K562 (cell line): ENCODE results near the gene GPR15. TPM values are rescaled to one million over a fixed set of nuclear protein-coding genes. Genes with fewer than 3 reads are reported as not detected.
"Not testable (repeated sequence)": the region's sequence is repeated elsewhere in the genome, so short reads cannot be mapped to it uniquely, and the experiment has no call there.

Experiments used
- ATAC-seq: fragments of 200-7000 bp; cut with Tn5 transposase; 3 replicates; pipeline ENCODE4 v1.9.1; 2020; ENCODE audit warnings: moderate library complexity
- BruUV-seq: library from RNA; stranded (reverse); fragments of 400-500 nt; replicated peaks from 2 replicates; lab custom pipeline; 2021; lab: Mats Ljungman, UMichigan
- CTCF ChIA-PET: fragments of 300-600 bp; formaldehyde crosslinking; extraction: SDS; loops from one replicate; lab custom pipeline; 2021; ENCODE audit warnings: low intra/inter-chr PET ratio; lab: Yijun Ruan, JAX
- POLR2A ChIA-PET: fragments of 300-600, 350-650 bp; sonication (Branson Sonifier 250); formaldehyde crosslinking; extraction: SDS; loops from one replicate; lab custom pipeline; 2021; ENCODE audit warnings: antibody characterized with exemption, inconsistent platforms; lab: Yijun Ruan, JAX
- DNase-seq, 4 experiments: peaks; one replicate each; pipeline versions ENCODE4 v3.0.0 to v3.0.0-alpha.2; 2011 to 2018; ENCODE audit warnings: low spot score in 3 of 4, mixed read lengths in 3 of 4; ENCODE audit errors: extremely low read depth in 1 of 4
- FAIRE-seq: peaks from 2 replicates; lab custom pipeline; 2011; peaks lifted over from hg19 to GRCh38; lab: Jason Lieb, UNC
- H2AFZ ChIP-seq: 2 replicates; pipeline ENCODE4 v1.6.0; 2011; ENCODE audit warnings: low read depth, low read length, control low read depth, inconsistent platforms
- H3K27ac ChIP-seq: fragments of 200-600 bp; 3 replicates; pipeline ENCODE4 v1.8.0; 2011; ENCODE audit warnings: low read depth, mild to moderate bottlenecking, control low read depth, inconsistent platforms, low read length, moderate library complexity, mixed read lengths; ENCODE audit errors: extremely low read depth
- H3K27me3 ChIP-seq, 2 experiments: fragments of 300-600 bp in 1 of 2; 2 replicates in 1 of 2; 3 replicates in 1 of 2; pipeline versions ENCODE4 v1.6.0 to v1.8.0; 2011; ENCODE audit warnings: inconsistent platforms in 2 of 2, low read length in 2 of 2, mild to moderate bottlenecking in 1 of 2, mixed read lengths in 1 of 2, moderate library complexity in 1 of 2; ENCODE audit not compliant: control insufficient read depth in 2 of 2, insufficient read depth in 2 of 2
- H3K36me3 ChIP-seq: fragments of 300-600 bp; 3 replicates; pipeline ENCODE4 v1.8.0; 2011; ENCODE audit warnings: mild to moderate bottlenecking, low read length, inconsistent platforms; ENCODE audit not compliant: control insufficient read depth, insufficient read depth
- H3K4me1 ChIP-seq, 2 experiments: fragments of 200-600 bp in 1 of 2; replicated peaks in 1 of 2; 2 replicates in 1 of 2; 3 replicates in 1 of 2; pipeline versions ENCODE4 v1.5.1 to v1.8.0; 2011; ENCODE audit warnings: inconsistent platforms in 2 of 2, low read length in 2 of 2, mild to moderate bottlenecking in 1 of 2, mixed read lengths in 1 of 2, moderate library complexity in 1 of 2; ENCODE audit not compliant: control insufficient read depth in 2 of 2, insufficient read depth in 2 of 2
- H3K4me2 ChIP-seq: 2 replicates; pipeline ENCODE4 v1.6.1; 2011; ENCODE audit warnings: low read length, control low read depth, inconsistent platforms, mixed read lengths; ENCODE audit not compliant: insufficient read depth
- H3K4me3 ChIP-seq: fragments of 200-600 bp; sonication (generic), shearing (Covaris generic); 2 replicates; pipeline ENCODE4 v1.5.1; 2016; ENCODE audit warnings: control low read depth, inconsistent platforms
- H3K79me2 ChIP-seq: fragments of 200-600 bp; 3 replicates; pipeline ENCODE4 v1.8.0; 2011; ENCODE audit warnings: low read length, inconsistent platforms; ENCODE audit not compliant: control insufficient read depth, insufficient read depth
- H3K9ac ChIP-seq, 2 experiments: 2 replicates each; pipeline versions ENCODE4 v1.6.0 to v1.6.1; 2011; ENCODE audit warnings: low read depth in 2 of 2, low read length in 2 of 2, control low read depth in 1 of 2, inconsistent platforms in 1 of 2, mild to moderate bottlenecking in 1 of 2, mixed read lengths in 1 of 2; ENCODE audit not compliant: insufficient read depth in 1 of 2
- H3K9me1 ChIP-seq: one replicate; pipeline ENCODE4 v1.6.0; 2011; ENCODE audit warnings: inconsistent platforms, mild to moderate bottlenecking, low read length, moderate library complexity; ENCODE audit not compliant: control insufficient read depth, insufficient read depth
- H3K9me3 ChIP-seq: replicated peaks from 2 replicates; pipeline ENCODE4 v1.5.1; 2011; ENCODE audit warnings: low read depth, low read length, inconsistent platforms; ENCODE audit not compliant: control insufficient read depth, insufficient read depth
- H4K20me1 ChIP-seq: replicated peaks from 2 replicates; pipeline ENCODE4 v1.6.1; 2011; ENCODE audit warnings: low read length, inconsistent platforms, mixed read lengths; ENCODE audit not compliant: control insufficient read depth, insufficient read depth
- BCOR ChIP-seq: fragments of 450-650 bp; IDR thresholded peaks from 2 replicates; pipeline ENCODE4 v1.6.1; 2016
- ELK1 ChIP-seq: sonication (generic); formaldehyde crosslinking; IDR thresholded peaks from 2 replicates; pipeline ENCODE4 v1.8.1; 2022; ENCODE audit warnings: missing genetic modification reagents
- RBM25 ChIP-seq: fragments of 200-400 bp; formaldehyde crosslinking; IDR thresholded peaks from 2 replicates; pipeline ENCODE4 v1.6.1; 2018; ENCODE audit warnings: low read length, low read depth, moderate library complexity; ENCODE audit not compliant: severe bottlenecking
- SMAD1 ChIP-seq: fragments of 150-350 bp; IDR thresholded peaks from 2 replicates; pipeline ENCODE4 v1.6.1; 2014; ENCODE audit warnings: low read length, low read depth; ENCODE audit not compliant: partially characterized antibody
- ZNF146 ChIP-seq: IDR thresholded peaks from one replicate; pipeline ENCODE4 v1.6.1; 2018; ENCODE audit warnings: missing compliant biosample characterization; ENCODE audit not compliant: unreplicated experiment
- WGBS: fragments of 100-300 bp; shearing (Covaris generic); methylation state at CpG from one replicate; pipeline ENCODE4 v1.1.6; 2016; ENCODE audit warnings: low coverage, mixed read lengths; ENCODE audit not compliant: insufficient coverage; ENCODE audit errors: missing lambda C conversion rate; 5-methylcytosine and 5-hydroxymethylcytosine counted together
- in situ Hi-C: fragments of 300-500 bp; cut with MboI; formaldehyde crosslinking; loops from 4 replicates; pipeline ENCODE4 v1.15.0; 2018; ENCODE audit warnings: inconsistent platforms, mixed read lengths
- intact Hi-C: fragments of 100-400 bp; cut with micrococcal nuclease; formaldehyde crosslinking; loops from 2 replicates; pipeline ENCODE4 v1.14.2; 2022
- polyA plus RNA-seq, 8 experiments: library from polyadenylated mRNA; depleted of rRNA in 4 of 8; stranded (reverse) in 5 of 8; unstranded in 3 of 8; fragments of >200 nt; fragmentation: Nextera tagmentation in 2 of 8; fragmentation: Illumina TruSeq in 1 of 8; extraction: Ambion mirVana in 2 of 8; extraction: Trizol in 1 of 8; gene quantifications; 2 replicates each; pipeline versions ENCODE4 v1.2.1 to v1.2.3, GENCODE V29; 2011 to 2014; ENCODE audit warnings: inconsistent platforms in 1 of 8, missing spikeins in 1 of 8
- total RNA-seq, 7 experiments: library from RNA; depleted of rRNA in 6 of 7; stranded (reverse); fragments of >200 nt in 6 of 7; fragmentation: Illumina TruSeq in 2 of 7; extraction: Trizol in 2 of 7; gene quantifications; 2 replicates each; pipeline versions ENCODE4 v1.2.1 to v1.2.3, GENCODE V29; 2011 to 2021; ENCODE audit warnings: low replicate concordance in 1 of 7
- TF ChIP-seq, protein P1 (sequence below): IDR thresholded peaks from 2 replicates; pipeline ENCODE4 v1.6.1; 2011; ENCODE audit not compliant: insufficient read length; ENCODE audit errors: extremely low read depth

GPR15 gene
- total and polyA plus RNA-seq, 9 of the 15 experiments (the other 6 are each of a cell fraction or from before 2014, with no cell fraction given): 0.13 TPM; not detected in 8

GRCh38 chr3:98558100-98558827 lies 26.5 kb downstream of the GPR15 start (continued):
- TF ChIP-seq ELK1 (CRISPR knock-in tag): no peak
- TF ChIP-seq, protein P1, sequence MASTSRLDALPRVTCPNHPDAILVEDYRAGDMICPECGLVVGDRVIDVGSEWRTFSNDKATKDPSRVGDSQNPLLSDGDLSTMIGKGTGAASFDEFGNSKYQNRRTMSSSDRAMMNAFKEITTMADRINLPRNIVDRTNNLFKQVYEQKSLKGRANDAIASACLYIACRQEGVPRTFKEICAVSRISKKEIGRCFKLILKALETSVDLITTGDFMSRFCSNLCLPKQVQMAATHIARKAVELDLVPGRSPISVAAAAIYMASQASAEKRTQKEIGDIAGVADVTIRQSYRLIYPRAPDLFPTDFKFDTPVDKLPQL: no peak
- no peak for TF ChIP-seq SMAD1

DNA sequence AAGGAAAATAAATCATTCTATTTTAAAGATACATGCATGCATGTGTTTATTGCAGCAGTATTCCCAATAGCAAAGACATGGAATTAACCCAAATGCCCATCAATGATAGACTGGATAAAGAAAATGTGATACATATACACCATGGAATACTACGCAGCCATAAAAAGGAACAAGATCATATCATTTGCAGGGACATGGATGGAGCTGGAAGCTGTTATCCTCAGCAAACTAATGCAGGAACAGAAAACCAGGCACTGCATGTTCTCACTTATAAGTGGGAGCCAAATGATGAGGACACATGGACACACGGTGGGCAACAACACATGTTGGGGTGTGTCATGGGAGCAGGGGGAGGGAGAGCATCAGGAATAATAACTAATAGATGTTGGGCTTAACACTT lies 28.0 kb downstream of the GPR15 start:
- H3K27me3 ChIP-seq, in situ Hi-C loops: not testable (repeated sequence)
- WGBS: 92% methylated on average over 2 of the region's 2 CpGs

More for the DNA sequence above, 28.0 kb downstream of the GPR15 start:
- not testable (repeated sequence) for H4K20me1 ChIP-seq, H3K79me2 ChIP-seq, H3K9me1 ChIP-seq, H3K36me3 ChIP-seq, ATAC-seq, H3K9me3 ChIP-seq, H3K4me2 ChIP-seq, BruUV-seq, DNase-seq, H3K9ac ChIP-seq, H2AFZ ChIP-seq
- POLR2A ChIA-PET: interaction anchor here (1.0 kb wide), 1 partner anchor 14 kb away, joined by 3 read pairs; no protein-coding TSS in a partner anchor
- TF ChIP-seq ZNF146 (CRISPR knock-in tag) (peak; percentile 84), RBM25 (peak; percentile 13), BCOR (peak; percentile 43; the same call in 1 of the 2 replicates)
- TF ChIP-seq, all 486 proteins: peak for 3; not testable (repeated sequence) for 483
- H3K27ac ChIP-seq, H3K4me3 ChIP-seq, intact Hi-C loops, CTCF ChIA-PET, H3K4me1 ChIP-seq, FAIRE-seq: not testable (repeated sequence)
